Posterior vena cava (tissue), 2 donors: ENCODE data around the gene APOL6. TPM values are rescaled to one million over a fixed set of nuclear protein-coding genes. Genes with fewer than 3 reads are reported as not detected.
A peak's percentile ranks its signal among the peaks of the same experiment; 100 is the strongest.

ENCODE experiments used
- DNase-seq: peaks from one replicate; pipeline ENCODE4 v3.0.0-alpha.2; 2020; ENCODE audit warnings: low spot score
- intact Hi-C, 2 donors: fragments of 100-400 bp; cut with DNase I; formaldehyde crosslinking; loops; one replicate each; pipeline versions ENCODE4 v1.14.1 to v1.14.2; 2022 to 2023
- long read RNA-seq, 2 donors: library from polyadenylated mRNA; unstranded; transcript quantifications; one replicate each; pipeline ENCODE4 v2.0.0, GENCODE V29; 2020 to 2021
- total RNA-seq, 2 donors: library from RNA; stranded (reverse); fragmentation: NEBNext Ultra II Directional; extraction: Animal tissue kit (Norgen Biotek cat#: 25700); gene quantifications; one replicate each; pipeline ENCODE4 v1.2.1, GENCODE V29; 2021
- donor health status: DM: yes; HTN: yes; CAD: no.
- donor health status: DM: yes; HTN: yes; CAD: no.

APOL6 gene
- total RNA-seq = 10 to 100 TPM; 12.6 to 14.6 TPM
- long read RNA-seq, donor 1, full-length matches to known transcripts = 3 of 11 reads
- long read RNA-seq, donor 1, partial matches to known transcripts = 0 of 11 reads
- long read RNA-seq, donor 1, other reads (novel, unspliced or antisense) = 8 of 11 reads
- long read RNA-seq, donor 2, full-length matches to known transcripts = 5 of 6 reads
- long read RNA-seq, donor 2, partial matches to known transcripts = 0 of 6 reads
- long read RNA-seq, donor 2, other reads (novel, unspliced or antisense) = 1 of 6 reads

DNA sequence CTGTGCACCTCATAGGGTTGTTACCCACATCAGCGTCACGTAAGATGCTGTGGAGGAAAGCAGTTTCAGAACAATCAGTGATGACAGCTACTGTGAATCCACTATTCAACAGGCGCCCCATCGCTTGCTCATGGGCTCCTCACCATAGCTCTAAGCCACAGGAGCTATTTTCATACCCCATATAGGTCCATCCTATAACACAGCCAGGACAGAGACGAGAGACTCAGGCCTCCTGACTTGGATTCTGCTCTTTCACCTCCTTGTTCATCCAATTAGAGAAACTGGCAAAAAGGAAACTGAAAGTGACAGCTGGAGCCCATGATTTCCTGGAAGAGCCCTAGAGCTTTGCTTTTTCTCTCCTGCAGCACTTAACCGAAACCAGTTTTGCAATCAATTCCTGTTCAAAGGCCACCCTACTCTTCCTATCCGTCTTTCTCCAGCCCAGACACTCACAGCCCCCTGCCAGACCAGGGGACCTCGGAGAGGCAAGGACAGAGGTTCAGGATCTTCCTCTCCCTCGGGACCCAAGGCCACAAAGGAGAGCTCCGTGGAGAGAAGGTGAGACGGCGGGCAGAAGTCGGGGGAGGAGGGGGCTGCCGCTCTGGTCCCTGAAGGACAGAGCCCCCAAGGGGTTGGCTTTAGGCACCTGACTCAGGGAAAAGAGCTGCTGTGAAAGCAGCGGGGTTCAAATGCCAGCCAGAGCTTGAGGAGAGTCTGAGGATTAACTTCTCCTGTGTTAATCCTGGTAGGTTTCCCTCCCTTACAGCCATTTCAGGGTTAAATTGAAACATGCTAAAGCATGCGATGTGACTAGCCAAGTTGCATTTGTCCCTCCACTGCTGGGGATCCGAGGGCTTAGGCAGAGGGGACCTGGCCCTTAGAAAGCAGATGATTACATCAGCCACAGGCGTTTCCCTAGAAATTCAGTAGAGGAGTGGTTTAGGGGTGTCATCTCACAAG, at the start of gene APOL6:
APOL6 (plus strand) TSS at position 381 of the 960 bp plus-strand sequence. CDS start 7,980 bp downstream, outside the sequence.
- intact Hi-C loops = no loop called here
- no peak for DNase-seq

DNA sequence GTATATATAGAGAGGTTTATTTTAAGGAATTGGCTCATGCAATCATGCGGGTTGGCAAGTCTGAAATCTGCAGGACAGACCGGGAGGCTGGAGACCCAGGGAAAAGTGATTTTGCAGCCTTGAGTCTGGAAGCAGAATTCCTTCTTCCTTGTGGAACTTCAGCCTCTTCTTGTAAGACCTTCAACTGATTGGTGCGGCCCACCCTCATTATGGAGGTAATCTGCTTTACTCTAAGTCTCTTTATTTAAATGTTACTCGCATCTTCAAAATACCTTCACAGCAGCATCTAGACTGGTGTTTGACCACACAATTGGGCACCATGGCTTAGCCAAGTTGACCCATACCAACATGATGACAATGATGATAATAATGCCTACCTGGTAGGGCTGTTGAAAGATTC, 48.9 kb upstream of the APOL6 start:
- no peak for DNase-seq

DNA sequence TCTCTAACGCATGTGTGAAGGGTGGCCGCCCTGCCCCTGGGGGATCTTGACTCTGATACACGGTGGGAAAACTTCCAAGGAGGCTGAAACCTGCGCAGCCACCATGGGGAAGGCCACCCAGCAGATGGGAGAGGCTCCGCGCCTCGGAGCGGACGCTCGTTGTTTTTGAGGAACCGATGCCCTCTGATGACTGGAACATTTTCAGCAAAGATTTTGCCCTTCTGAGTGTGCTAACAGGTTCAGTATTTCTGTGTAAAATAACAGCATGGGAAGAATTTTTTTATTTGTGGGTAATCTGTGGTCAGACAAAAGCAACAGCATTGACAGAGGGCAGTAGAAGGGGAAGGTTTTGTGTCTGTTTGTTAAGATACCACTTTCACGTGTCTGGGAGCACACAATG, 47.8 kb upstream of the APOL6 start:
- intact Hi-C loops = loop anchor here in 1 of 2 donors (1.0 kb wide), 1 partner anchor 38 kb away; no protein-coding TSS in a partner anchor
- no peak for DNase-seq

More for the DNA sequence above, 48.9 kb upstream of the APOL6 start:
- intact Hi-C loops = no loop called here

- intact Hi-C loops = no loop called here
- DNase-seq = no peak
These were observed 47.1 kb upstream of the APOL6 start for GRCh38 chr22:35601013-35601580.

- intact Hi-C loops = no loop called here
- no peak for DNase-seq
These were observed 46.3 kb upstream of the APOL6 start for GRCh38 chr22:35601743-35602615.

- intact Hi-C loops = no loop called here
- DNase-seq = no peak
These were observed 43.5 kb upstream of the APOL6 start for GRCh38 chr22:35604621-35605368.

GRCh38 chr22:35605369-35605680, 42.9 kb upstream of the APOL6 start:
- DNase-seq = no peak
- intact Hi-C loops = no loop called here

- no peak for DNase-seq
- intact Hi-C loops = no loop called here
These were observed 42.3 kb upstream of the APOL6 start for GRCh38 chr22:35605851-35606481.

GRCh38 chr22:35606916-35607315, 41.3 kb upstream of the APOL6 start:
- DNase-seq = no peak
- intact Hi-C loops = no loop called here

- intact Hi-C loops = loop anchor here in 1 of 2 donors (2.0 kb wide), 1 partner anchor 71 kb away; no protein-coding TSS in a partner anchor
These were observed 40.2 kb upstream of the APOL6 start for GRCh38 chr22:35608088-35608487.

DNA sequence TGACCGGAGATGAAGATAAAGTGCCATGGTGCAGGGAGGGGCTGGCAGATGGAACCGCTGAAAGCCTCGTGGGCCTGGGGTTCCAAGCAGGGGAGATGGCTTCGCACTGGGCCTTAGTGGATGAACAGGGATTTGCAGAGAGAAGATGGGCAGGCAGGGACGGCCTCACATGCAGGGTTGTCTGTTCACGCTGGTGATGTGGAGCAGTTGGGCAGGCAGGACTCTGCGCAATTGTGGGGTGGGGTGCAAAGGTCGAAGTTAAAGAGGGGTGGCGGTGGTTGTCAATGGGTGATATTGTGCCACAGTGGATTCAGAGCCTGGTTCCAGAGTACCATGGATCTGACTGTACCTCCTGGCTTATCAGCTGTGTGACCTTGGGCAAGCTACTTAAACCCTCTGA, 39.0 kb upstream of the APOL6 start:
- DNase-seq = no peak

More at GRCh38 chr22:35608088-35608487, 40.2 kb upstream of the APOL6 start:
- DNase-seq = no peak

DNA sequence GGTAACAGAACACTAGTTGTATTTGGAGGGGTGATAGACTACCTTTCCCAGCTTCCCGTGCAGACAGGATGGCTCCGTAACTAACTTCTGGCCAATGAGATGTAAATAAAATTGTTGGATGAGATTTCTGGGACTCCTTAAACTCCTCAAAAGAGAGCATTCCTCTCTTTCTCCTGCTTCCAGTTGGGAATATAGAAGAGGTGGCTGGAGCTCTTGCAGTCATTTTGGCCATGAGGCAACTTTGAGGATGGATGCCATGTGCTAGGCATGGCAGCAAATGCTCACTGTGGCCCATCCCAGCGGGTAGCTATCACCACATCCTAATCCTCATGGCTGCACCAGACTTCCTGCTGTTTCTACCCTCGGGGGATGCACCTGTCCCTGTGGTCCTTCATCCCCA, 38.5 kb upstream of the APOL6 start:
- DNase-seq = no peak

More for the DNA sequence above, 39.0 kb upstream of the APOL6 start:
- intact Hi-C loops = loop anchor here in 1 of 2 donors (2.0 kb wide), 1 partner anchor 70 kb away; no protein-coding TSS in a partner anchor

DNA sequence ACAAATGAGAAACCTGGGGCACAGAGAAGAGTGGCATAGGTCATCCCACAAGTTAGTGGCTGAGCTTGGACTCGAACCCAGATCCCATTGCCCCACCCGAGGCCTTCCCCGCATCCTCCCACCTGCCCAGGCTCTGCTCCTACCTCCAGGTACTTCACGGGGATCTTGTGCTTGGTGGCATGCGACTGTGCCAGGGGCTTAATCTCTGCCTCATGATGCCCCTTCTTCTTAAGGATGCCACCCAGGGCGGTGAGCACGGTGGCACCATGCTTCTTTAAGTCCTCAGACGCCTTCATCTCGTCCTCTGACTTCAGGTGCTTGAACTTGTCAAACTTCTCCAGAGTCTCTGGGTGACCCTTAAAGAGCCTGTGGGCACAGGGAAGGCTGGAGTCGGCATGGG, 37.5 kb upstream of the APOL6 start:
- intact Hi-C loops = loop anchor here (5.0 to 10.0 kb wide), 2 partner anchors 178 to 256 kb away; no protein-coding TSS in a partner anchor
- no peak for DNase-seq

More for the DNA sequence above, 38.5 kb upstream of the APOL6 start:
- intact Hi-C loops = loop anchor here (2.0 to 10.0 kb wide), 3 partner anchors 69 to 255 kb away; no protein-coding TSS in a partner anchor

- intact Hi-C loops = loop anchor here (5.0 to 10.0 kb wide), 2 partner anchors 179 to 257 kb away; no protein-coding TSS in a partner anchor
- DNase-seq = peak; percentile 49
These were observed 36.9 kb upstream of the APOL6 start for GRCh38 chr22:35611200-35611890.

GRCh38 chr22:35611891-35612576, 36.2 kb upstream of the APOL6 start:
- intact Hi-C loops = loop anchor here (5.0 to 10.0 kb wide), 2 partner anchors 180 to 257 kb away; no protein-coding TSS in a partner anchor
- DNase-seq = no peak

GRCh38 chr22:35612903-35613302, 35.3 kb upstream of the APOL6 start:
- DNase-seq = no peak
- intact Hi-C loops = loop anchor here (5.0 to 10.0 kb wide), 2 partner anchors 181 to 258 kb away; no protein-coding TSS in a partner anchor
